Astrocyte of the cerebellum (primary cell): Measurements from ENCODE around the gene HOMER1.
A peak's percentile ranks its signal among the peaks of the same experiment; 100 is the strongest.

ENCODE experiments used
- DNase-seq: peaks from one replicate; pipeline ENCODE4 v3.0.0-alpha.2; 2011; ENCODE audit warnings: low read depth
- H3K4me3 ChIP-seq: 2 replicates; pipeline ENCODE4 v1.5.1; 2011; ENCODE audit warnings: mild to moderate bottlenecking, low read depth, low read length, moderate library complexity
- in situ Hi-C: cut with HindIII; loops from 2 replicates; pipeline ENCODE4 v1.10.0; 2017; ENCODE audit warnings: low sequenced_read_pairs
- TF ChIP-seq, protein P1 (sequence below): IDR thresholded peaks from 2 replicates; pipeline ENCODE4 v1.5.1; 2012; ENCODE audit warnings: low read length, low read depth, moderate library complexity, mild to moderate bottlenecking; ENCODE audit errors: missing control alignments

The HOMER1 gene

GRCh38 chr5:79454043-79454442 lies 59.9 kb downstream of the HOMER1 start:
- TF ChIP-seq, protein P1, sequence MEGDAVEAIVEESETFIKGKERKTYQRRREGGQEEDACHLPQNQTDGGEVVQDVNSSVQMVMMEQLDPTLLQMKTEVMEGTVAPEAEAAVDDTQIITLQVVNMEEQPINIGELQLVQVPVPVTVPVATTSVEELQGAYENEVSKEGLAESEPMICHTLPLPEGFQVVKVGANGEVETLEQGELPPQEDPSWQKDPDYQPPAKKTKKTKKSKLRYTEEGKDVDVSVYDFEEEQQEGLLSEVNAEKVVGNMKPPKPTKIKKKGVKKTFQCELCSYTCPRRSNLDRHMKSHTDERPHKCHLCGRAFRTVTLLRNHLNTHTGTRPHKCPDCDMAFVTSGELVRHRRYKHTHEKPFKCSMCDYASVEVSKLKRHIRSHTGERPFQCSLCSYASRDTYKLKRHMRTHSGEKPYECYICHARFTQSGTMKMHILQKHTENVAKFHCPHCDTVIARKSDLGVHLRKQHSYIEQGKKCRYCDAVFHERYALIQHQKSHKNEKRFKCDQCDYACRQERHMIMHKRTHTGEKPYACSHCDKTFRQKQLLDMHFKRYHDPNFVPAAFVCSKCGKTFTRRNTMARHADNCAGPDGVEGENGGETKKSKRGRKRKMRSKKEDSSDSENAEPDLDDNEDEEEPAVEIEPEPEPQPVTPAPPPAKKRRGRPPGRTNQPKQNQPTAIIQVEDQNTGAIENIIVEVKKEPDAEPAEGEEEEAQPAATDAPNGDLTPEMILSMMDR = no peak
- no peak overlapping the region for H3K4me3 ChIP-seq
- in situ Hi-C loops = loop anchor here (5.0 kb wide), 1 partner anchor 322 kb away; no protein-coding TSS in a partner anchor
- no peak for DNase-seq

DNA sequence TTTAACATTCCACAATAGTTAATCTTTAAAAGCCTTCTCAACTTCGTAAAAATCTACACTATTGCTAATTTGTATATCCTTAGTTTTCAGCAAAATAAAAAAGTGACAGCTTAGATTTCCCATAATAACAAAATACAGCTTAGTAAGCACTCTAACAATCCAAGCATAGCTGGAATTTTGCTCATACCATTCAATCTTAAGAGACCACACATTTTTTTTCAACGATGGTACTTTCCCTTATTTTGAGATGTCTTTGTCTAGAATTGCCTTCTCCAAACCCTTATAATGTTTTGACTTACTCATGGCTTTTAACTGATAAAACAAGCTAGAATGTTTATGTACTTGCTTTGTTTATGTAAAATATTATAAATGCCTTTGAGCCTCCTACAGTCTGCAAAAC lies 65.6 kb downstream of the HOMER1 start:
- in situ Hi-C loops = no loop called here
- TF ChIP-seq, protein P1 = no peak
- peak; percentile 48 for DNase-seq
- no peak overlapping the region for H3K4me3 ChIP-seq

- in situ Hi-C loops = no loop called here
- TF ChIP-seq, protein P1 = no peak
- DNase-seq = no peak
- no peak overlapping the region for H3K4me3 ChIP-seq
Measured at GRCh38 chr5:79436821-79437220, 77.1 kb downstream of the HOMER1 start.

DNA sequence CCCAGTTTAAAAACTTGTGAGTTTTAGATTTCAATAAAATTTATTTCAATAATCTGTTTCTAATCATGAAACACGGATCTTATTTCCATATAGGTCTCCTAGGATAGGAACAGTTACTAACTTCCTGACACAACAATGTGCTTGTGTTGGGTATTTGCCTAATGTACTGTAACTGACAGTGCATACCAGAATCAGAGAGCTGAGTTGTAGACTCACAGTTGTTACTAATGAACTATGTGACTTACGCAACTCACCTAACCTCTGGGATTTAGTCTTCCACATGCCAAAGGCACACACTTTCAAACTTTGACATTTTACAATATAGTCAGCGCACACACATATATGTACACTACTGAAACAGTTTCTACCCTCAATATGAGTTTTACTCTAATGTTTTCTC lies 77.7 kb downstream of the HOMER1 start:
- DNase-seq = no peak
- H3K4me3 ChIP-seq = no peak overlapping the region
- in situ Hi-C loops = no loop called here
- TF ChIP-seq, protein P1 = no peak

DNA sequence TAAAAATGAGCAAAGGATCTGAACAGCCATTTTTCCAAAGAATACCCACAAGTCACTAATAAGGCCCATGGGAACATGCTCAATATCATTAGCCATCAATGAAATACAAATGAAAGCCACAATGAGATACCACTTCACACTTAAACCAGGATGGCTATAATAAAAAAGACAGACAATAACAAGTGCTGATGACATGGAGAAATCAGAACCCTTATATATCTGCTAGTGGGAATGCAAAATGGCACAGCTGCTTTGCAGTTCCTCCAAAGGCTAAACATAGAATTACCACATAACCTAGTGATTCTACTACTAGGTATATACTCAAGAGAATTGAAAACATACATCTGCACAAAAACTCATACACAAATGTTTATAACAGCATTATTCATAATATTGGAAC lies 83.7 kb downstream of the HOMER1 start:
- TF ChIP-seq, protein P1 = no peak
- no peak for DNase-seq
- in situ Hi-C loops = no loop called here
- no peak overlapping the region for H3K4me3 ChIP-seq

DNA sequence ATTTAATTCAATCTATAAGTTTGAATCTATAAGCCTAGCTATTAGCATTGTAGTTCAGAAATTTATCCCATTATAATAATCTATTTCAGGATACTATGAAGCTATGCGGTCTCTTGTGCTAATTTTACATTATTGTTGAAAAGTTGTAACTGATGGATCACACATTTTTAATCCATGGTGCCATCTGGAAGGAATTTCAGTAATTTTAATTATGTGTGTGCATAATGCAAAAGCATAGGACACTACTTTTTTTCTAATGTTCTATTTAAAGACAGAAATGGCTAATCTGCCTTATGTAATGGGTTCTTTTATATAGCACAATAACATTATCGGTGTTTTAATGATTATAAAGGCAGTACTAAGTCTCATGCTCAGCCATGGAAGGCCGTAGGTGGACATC lies 90.6 kb downstream of the HOMER1 start:
- DNase-seq = no peak
- in situ Hi-C loops = no loop called here
- TF ChIP-seq, protein P1 = no peak
- H3K4me3 ChIP-seq = no peak overlapping the region

GRCh38 chr5:79420248-79420647 lies 93.7 kb downstream of the HOMER1 start:
- TF ChIP-seq, protein P1 = no peak
- H3K4me3 ChIP-seq = no peak overlapping the region
- in situ Hi-C loops = no loop called here
- DNase-seq = no peak
